Umbilical cord (tissue), 2 donors: ENCODE measurements around the gene ALPL. TPM values are rescaled to one million over a fixed set of nuclear protein-coding genes. Genes with fewer than 3 reads are reported as not detected.
"Not testable (repeated sequence)": the region's sequence is repeated elsewhere in the genome, so short reads cannot be mapped to it uniquely, and the experiment has no call there.

ENCODE experiments used
- DNase-seq: peaks from one replicate; pipeline ENCODE4 v3.0.0-alpha.2; 2015; ENCODE audit warnings: low spot score
- total RNA-seq: library from RNA; depleted of rRNA; stranded (reverse); fragments of >200 nt; gene quantifications from one replicate; pipeline ENCODE4 v1.2.3, GENCODE V29; 2014; ENCODE audit warnings: low replicate concordance; ENCODE audit not compliant: insufficient read depth

Gene ALPL
- total RNA-seq, result not detected

- no peak for DNase-seq
These were observed at the start of gene ALPL for GRCh38 chr1:21509351-21510112. Gene ALPL, plus strand, starts transcription at chr1:21509423. Its CDS starts 44,659 bp downstream, at chr1:21554082.

DNA sequence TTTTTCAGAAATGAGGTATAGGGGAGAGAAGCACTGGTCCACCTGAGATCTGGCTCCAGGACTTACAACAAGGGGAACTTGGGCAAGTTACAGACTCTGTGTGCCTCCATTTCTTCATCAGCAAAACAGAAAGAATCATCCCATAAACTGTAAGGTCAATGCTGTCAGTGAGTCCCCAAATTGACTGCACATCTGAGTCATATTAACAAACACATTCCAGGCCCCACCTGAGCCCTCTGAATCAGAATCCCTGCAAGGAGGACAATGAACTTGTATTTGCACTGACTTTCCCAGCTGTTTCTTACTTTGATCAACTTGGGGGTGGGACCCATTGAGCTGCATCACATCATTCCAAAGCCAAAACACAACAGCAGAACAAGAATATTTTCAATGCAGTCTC lies 44.1 kb upstream of the ALPL start:
- DNase-seq, result not testable (repeated sequence)

DNA sequence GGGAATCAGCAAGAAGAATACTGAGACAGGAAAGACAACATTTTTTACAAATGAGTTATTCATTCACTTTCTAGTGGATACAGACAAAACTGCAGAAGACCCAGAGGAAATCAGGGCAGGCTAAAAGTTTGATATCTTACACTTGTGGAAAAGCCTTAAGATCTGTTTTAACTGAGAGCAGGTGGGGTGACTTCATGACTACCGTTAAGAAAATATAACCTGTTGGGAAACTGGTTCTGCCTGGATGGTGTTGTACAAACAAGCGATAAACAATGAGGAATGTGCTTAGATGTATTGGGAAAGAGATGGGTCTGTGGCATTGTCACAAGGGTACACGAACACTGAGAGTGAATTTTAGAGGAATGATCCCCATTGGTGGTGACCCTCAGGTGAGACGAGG lies 41.3 kb upstream of the ALPL start:
- DNase-seq, result peak; percentile 5

GRCh38 chr1:21468599-21468998 lies 40.6 kb upstream of the ALPL start:
- DNase-seq, result no peak

DNA sequence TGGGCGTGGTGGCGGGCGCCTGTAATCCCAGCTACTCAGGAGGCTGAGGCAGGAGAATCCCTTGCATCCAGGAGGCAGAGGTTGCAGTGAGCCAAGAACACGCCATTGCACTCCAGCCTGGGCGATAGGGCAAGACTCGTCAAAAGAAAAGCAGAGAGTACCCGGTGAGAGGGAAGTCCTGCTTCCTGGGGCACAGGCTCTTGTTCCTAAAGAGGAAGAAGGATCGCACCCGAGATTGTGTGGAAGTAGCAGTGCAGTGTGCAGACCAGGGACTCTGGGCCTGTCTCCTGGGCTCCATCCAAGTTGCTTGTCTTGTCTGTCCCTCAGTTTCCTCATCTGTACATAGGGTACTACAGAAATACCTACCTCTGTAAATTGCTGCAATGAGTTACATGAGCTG lies 39.6 kb upstream of the ALPL start:
- no peak for DNase-seq

GRCh38 chr1:21472861-21473260 lies 36.4 kb upstream of the ALPL start:
- DNase-seq, result no peak

DNA sequence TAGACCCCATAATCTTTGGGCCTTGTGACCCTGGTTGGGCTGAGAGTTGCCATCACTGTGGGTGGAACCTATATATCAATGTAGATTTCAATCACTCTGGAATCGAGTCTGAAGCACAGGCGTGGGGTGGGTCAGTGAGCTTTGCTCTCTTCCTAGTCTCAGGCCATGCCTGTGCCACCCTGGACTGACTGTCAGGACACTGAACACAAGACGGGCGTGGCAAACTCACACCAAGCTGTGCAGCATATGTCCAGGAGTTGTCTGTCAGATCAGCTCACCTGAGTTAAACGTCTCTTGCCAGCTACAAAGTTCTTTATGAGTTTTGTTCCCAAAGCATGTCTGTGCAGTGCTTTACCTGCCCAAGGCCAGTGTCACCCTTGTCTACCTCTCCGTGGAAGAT lies 30.9 kb upstream of the ALPL start:
- no peak for DNase-seq

DNA sequence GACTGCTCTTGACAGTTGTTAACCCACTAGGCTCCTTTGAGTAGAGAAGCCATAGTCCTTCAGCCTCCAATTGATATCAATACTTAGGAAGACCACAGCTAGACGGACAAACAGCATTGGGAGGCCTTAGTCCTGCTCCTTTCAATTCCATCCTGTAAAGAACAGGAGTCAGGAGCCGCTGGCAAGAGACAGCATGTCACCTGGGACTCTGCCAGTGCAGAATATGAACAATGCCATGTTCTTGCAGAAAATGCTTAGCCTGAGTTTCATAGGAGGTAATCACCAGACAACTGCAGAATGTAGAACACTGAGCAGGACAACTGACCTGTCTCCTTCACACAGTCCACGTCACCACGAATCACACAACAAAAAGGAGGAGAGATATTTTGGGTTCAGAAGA lies 25.3 kb upstream of the ALPL start:
- DNase-seq, result not testable (repeated sequence)

DNA sequence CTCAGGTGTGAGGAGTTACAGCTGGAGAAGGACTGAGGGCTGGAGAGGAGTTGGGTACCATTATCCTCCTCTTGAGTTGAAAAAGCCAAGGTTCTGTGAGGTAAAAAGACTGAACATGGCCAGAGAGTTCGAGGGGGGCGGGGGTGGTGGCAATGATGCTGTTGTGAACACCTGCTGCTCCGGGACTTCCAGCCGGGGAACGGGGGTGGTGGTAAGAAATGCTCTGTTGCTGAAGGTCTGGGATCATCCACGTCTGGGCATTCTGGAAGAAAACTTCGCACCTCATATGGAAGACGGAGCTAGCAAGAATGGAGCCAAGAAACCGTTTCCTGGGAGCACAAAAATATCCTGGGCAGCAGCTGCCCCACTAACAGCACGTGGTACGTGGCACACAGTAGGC lies 20.1 kb upstream of the ALPL start:
- DNase-seq, result no peak

- peak; percentile 12 for DNase-seq
These were observed 18.3 kb upstream of the ALPL start for GRCh38 chr1:21490774-21491487.

DNA sequence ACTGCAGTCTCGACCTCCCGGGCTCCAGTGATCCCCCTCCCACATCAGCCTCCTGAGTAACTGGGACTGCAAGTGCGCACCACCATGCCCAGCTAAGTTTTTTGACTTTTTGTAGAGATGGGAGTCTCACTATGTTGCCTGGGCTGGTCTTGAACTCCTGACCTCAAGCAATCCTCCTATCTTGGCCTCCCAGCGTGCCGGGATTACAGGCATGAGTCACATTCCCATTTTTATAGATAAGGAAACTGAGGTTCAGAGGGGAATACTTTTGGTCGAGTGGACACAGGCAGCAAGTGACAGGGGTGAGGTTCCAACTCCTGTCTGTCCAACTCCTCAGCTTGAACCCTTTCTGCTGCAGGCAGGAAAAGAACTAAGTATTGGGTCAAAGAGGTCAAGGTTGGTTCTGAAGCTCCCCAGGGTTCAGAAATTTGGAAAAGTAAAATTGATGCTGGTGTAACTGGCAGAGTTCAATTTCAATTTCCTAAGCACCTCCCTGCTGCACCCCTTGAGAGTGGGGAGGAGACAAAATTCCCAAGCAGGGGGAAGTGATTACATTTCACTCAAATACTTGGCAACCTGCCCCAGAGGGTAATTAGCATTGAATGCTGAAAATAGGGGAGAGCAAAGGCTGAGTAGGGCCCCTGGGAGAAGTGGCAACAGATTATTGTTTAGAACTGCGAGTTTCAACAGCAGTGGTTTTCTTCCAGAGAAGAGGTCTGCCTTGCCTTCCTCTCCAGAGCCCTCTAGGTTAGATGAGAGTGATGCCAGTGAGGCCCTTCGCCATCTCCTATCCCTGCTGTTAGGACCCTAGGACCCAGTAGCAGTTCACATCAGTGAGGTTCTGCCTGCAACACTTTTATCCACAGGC lies 17.5 kb upstream of the ALPL start:
- no peak for DNase-seq

GRCh38 chr1:21492356-21492625 lies 16.9 kb upstream of the ALPL start:
- no peak for DNase-seq

DNA sequence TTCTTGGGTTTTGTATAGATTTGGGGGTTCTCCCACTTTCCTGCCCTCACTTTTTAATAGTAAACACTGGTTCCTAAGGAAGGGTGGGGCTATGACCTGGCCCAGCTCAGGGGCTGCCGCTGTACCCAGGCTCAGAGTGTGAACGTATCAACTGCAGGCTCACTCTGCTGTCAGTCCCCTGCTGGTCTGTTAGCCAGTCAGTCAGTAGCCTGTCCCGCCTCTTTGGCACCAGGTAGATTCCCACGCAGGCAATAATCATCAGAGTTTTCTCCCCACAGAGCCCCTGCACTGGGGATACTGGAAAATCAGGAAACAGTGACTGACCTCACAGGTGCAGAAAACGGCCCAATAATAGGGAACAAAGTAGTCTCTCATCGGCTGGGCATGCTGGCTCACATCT lies 15.0 kb upstream of the ALPL start:
- DNase-seq, result no peak

DNA sequence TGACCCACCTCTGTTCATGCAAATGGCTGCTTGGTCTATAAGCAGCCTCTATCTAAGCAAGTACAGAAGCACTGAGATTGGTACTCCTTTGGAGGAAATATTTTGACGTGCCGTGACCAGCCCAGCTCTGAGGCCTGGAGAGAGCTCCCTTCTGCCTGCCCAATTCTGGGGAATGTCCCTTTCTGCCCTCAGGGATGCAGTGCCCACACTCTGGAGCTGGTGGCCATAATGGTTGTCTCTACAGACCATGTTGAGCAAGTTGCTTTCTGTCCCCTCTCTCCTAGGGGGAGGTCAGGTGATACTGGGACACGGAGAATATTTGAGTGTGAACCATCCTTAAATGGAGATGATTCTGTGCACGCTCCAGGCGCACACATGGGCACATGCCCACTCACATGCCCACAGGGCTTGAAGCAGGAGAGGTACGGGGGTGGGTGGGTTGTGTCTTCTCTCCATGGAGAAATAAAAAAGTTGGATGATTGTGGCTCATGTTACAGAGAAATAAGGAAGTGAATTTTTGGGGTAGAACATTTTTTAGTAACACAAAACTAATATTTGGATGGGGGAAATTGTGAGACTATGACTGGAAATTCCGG lies 13.9 kb upstream of the ALPL start:
- no peak for DNase-seq

DNA sequence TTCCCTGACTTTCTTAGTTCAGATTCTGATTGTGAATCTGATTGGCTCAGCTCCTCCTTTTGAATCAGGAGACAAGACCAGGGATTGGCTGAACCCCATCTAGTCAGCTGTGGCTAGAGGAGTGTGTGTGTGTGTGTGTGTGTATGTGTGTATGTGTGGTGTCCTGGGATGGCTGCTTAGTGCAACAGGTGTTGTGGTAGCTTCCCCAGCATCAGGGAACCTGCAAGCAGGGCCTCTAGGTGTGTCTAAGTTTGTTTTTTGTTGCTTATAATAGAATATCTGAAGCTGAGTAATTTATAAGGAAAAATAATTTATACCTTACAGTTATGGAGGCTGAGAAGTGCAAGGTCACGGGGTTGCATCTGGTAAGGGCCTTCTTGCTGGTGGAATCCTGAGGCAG lies 13.2 kb upstream of the ALPL start:
- DNase-seq, result no peak

DNA sequence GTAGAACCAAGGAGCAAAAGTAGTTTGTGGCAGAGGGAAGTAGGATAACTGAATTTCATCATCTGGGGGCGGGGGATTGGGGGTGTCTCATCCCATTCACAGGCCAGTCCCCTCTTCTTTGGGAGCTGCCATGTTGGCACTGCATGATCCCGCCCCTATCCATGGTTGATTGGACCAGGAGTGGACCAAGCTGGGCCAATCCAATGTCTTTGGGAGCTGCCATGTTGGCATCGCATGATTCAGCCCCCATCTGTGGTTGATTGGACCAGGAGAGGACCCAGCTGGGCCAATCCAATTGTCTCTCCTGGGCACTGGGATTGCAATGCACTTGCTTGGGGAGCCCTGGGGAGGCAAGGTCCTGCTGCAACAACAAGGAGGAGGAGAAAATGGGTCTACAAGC lies 12.3 kb upstream of the ALPL start:
- DNase-seq, result no peak

DNA sequence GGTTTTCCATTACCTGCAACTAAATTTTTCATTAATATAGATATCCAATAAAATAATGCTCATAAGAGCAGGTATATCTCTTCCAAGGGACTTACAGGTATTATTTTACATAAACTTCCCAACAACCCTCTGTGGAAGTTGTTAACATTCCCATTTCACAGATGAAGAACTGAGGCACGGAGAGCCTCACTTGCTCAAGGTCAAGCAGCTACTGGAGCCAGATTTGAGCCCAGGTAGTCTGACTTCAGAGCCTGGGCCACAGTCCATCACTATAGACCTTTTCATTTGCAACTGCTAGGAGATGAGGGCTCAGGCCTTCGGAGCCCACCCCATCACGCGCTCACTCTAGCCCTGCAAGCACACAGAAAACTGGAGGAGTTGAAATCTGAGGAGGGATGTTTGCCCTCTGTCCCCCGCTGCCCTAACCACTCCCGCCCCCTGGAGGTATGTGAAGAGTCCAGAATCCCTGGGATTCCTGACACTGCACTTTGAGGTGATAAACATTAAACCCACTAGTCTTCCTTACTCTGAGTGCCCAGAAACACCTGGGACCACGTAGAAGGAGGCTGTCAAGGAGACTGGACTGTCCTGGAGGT lies 11.7 kb upstream of the ALPL start:
- no peak for DNase-seq

DNA sequence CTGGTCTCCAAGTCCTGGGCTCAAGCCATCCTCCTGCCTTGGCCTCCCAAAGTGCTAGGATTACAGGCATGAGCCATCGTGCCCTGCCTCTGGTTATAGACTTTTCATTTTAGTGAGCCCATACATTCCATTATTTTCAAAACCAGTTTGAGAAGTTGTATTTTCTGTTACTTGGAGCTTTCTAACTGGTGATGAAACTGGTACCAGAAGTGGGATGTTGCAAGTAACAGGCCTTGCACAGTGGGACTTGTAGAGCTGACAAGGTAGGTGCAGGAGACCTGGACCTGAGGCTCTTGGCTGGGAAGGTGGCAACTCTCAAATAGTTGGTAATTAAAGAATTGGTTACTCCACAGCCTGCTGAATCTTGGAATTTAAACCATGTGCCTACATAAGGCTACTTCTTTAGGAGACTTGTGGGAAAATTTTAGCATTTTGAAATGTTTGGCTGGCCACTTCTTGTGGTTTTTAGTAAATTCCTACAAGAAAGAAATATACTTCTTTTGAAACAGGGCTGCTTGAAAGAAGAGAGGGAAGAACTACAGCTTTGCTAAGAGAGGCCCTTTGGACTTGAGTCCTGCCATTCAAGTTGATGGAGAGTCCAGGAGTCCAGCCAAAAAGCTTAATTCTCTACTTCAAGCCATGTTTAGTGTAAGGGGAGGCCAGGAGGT lies 9.8 kb upstream of the ALPL start:
- DNase-seq, result no peak

DNA sequence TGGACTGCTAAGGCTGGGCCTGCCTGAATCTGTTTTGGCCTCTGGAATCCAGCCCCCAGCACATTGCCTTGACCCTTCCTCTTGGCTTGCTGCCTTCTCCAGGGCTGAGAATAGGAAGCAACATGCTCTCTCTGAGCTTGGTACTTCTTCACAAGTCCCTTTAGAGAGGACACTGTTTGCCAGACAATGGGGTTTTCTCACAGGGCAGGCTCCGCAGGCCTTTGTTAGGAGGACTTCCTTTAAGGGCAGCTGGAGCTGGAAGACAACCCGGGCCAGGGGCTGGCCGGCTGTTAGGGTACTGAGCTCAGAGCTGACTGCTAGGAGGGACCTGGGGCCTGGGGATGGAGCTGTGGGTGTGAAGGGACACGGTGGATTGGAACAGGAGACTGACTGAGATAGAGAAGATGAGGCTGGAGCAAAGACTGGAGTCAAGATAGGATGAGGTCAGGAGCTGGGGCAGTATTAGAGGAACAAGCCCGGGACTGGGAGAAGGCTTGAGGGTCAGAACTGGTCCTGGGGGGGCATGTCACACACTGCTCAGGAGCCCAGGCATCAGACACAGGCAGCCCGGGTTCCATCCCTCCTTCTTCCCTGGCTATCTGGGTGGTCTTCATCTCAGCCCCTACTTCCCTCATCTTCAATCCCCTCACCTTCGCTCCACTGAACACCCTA lies 5.4 kb upstream of the ALPL start:
- DNase-seq, result no peak

- no peak for DNase-seq
These were observed 2.4 kb upstream of the ALPL start for GRCh38 chr1:21506804-21507203.
